ENCODE measurements around the gene DNAH1. TPM values are rescaled to one million over a fixed set of nuclear protein-coding genes. Genes with fewer than 3 reads are reported as not detected.
"Not testable (repeated sequence)": the region's sequence is repeated elsewhere in the genome, so short reads cannot be mapped to it uniquely, and the experiment has no call there.

Gene DNAH1
- total RNA-seq: 8.2 to 9.5 TPM (median 8.4 TPM) in 3 replicates

DNA sequence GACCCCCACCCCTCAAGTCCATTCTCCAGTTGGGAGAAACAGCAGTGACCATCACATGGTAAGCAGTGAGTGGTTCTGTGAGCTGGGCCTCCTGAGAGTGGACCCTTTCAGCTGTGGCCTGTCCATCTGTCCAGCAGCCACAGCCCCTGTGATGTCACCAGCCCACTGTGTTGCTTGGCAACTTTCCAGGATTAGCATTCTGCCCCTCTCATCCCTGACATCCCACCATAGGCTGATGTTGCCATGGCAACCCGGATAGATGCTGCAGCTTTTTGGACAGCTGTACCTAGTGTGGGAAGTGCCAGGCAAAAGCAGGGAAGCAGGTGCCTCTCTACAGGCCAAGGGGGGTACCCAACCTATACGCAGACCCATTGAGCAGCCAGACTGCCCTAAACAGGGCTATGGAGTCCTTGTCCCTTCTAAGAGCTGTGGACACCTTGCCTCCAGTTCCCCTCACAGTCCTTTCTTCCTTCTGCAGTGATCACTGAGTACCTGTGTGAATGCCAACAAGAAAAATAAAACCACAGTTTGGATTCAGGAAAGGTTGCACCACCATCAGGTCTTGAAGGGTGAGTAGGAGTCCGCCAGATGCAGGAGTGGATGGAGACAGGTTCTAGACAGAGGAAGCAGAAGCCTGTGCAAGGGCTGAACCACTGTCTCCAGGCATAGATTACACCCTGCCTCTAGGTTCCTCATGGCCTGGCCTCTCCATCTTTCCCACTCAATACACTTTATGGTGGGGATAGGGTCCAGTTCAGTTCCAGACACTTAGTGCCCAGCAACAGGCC, at the start of gene DNAH1:
Gene DNAH1 (plus strand): TSS at position 343 of the 788 bp plus-strand sequence. CDS start 6,124 bp downstream, outside the sequence.
- H3K4me3 Mint-ChIP-seq: peak within 1 kb of the TSS; percentile 69

GRCh38 chr3:52268036-52268435, 48.1 kb upstream of the DNAH1 start:
- peak overlapping the region; percentile 30 for H3K27ac Mint-ChIP-seq
- no peak for DNase-seq (ENCODE audit: low spot score in 2 of 2, unreplicated experiment in 2 of 2)
- peaks cover 42% of the 10 kb centered on the region for H3K36me3 Mint-ChIP-seq
- H3K4me1 Mint-ChIP-seq: peaks cover 26% of the 10 kb centered on the region
- H3K9me3 Mint-ChIP-seq: no peaks in the 10 kb centered on the region
- H3K27me3 Mint-ChIP-seq (ENCODE audit: low read depth): no peaks in the 10 kb centered on the region
- H3K4me3 Mint-ChIP-seq: no peak overlapping the region
- TF ChIP-seq, protein P1, sequence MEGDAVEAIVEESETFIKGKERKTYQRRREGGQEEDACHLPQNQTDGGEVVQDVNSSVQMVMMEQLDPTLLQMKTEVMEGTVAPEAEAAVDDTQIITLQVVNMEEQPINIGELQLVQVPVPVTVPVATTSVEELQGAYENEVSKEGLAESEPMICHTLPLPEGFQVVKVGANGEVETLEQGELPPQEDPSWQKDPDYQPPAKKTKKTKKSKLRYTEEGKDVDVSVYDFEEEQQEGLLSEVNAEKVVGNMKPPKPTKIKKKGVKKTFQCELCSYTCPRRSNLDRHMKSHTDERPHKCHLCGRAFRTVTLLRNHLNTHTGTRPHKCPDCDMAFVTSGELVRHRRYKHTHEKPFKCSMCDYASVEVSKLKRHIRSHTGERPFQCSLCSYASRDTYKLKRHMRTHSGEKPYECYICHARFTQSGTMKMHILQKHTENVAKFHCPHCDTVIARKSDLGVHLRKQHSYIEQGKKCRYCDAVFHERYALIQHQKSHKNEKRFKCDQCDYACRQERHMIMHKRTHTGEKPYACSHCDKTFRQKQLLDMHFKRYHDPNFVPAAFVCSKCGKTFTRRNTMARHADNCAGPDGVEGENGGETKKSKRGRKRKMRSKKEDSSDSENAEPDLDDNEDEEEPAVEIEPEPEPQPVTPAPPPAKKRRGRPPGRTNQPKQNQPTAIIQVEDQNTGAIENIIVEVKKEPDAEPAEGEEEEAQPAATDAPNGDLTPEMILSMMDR (IDR thresholded peaks at IDR 0.05; ENCODE audit: unreplicated experiment): no peak

More for the DNA sequence above, at the start of gene DNAH1:
- H3K36me3 Mint-ChIP-seq: no peaks in the 10 kb centered on the region
- H3K27ac Mint-ChIP-seq: no peak within 1 kb of the TSS
- TF ChIP-seq, protein P1 (IDR thresholded peaks at IDR 0.05; ENCODE audit: unreplicated experiment): no peak
- DNase-seq (ENCODE audit: low spot score in 2 of 2, unreplicated experiment in 2 of 2): no peak
- H3K4me1 Mint-ChIP-seq: peaks cover 18% of the 10 kb centered on the region
- no peaks in the 10 kb centered on the region for H3K9me3 Mint-ChIP-seq
- no peaks in the 10 kb centered on the region for H3K27me3 Mint-ChIP-seq (ENCODE audit: low read depth)

- Mint-ChIP-seq H3K4me3 (no peak overlapping the region), H3K27ac (no peak overlapping the region), H3K36me3 (peaks cover 40% of the 10 kb centered on the region), H3K27me3 (ENCODE audit: low read depth) (no peaks in the 10 kb centered on the region), H3K4me1 (peaks cover 26% of the 10 kb centered on the region), H3K9me3 (no peaks in the 10 kb centered on the region)
- TF ChIP-seq, protein P1 (IDR thresholded peaks at IDR 0.05; ENCODE audit: unreplicated experiment): no peak
- DNase-seq (ENCODE audit: low spot score in 2 of 2, unreplicated experiment in 2 of 2): no peak
Measured at GRCh38 chr3:52269776-52270175, 46.3 kb upstream of the DNAH1 start.

DNA sequence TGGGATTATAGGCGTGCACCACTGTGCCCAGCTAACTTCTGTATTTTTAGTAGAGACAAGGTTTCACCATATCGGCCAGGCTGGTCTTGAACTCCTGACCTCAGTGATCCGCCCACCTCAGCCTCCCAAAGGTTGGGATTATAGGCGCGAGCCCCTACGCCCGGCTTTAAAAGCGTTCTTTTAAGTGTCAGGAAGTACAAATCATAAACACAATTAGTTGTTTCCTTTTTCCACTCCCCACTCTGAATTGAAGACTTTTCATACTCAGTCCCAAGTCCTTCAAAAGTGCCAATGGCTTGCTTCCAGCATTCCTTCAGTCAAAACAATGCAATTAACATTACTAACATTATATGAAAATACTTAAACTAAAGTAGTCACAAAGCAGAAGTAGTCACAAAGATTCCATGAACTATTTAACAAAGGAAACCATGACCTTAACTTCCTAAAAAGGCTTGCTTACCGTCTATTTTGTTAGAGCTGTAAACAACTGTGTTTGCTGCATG, 45.8 kb upstream of the DNAH1 start:
- Mint-ChIP-seq H3K4me1 (peaks cover 29% of the 10 kb centered on the region), H3K27me3 (ENCODE audit: low read depth) (no peaks in the 10 kb centered on the region), H3K27ac (peak overlapping the region; percentile 51), H3K36me3 (peaks cover 41% of the 10 kb centered on the region), H3K9me3 (no peaks in the 10 kb centered on the region), H3K4me3 (no peak overlapping the region)
- TF ChIP-seq, protein P1 (IDR thresholded peaks at IDR 0.05; ENCODE audit: unreplicated experiment): no peak
- no peak for DNase-seq (ENCODE audit: low spot score in 2 of 2, unreplicated experiment in 2 of 2)

DNA sequence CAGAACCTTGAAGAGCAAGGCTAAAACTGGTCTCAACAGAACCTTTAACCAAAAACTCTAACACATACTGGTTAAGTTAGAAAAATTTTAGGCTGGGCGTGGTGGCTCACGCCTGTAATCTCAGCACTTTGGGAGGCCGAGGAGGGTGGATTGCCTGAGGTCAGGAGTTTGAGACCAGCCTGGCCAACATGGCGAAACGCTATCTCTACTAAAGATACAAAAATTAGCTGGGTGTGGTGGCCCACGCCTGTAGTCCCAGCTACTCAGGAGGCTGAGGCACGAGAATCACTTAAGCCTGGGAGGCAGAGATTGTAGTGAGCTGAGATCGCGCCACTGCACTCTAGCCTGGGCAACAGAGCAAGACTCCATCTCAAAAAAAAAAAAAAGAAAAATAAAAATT, 43.9 kb upstream of the DNAH1 start:
- not testable (repeated sequence) for DNase-seq (ENCODE audit: low spot score in 2 of 2, unreplicated experiment in 2 of 2); H3K4me3 Mint-ChIP-seq; H3K27ac Mint-ChIP-seq; H3K27me3 Mint-ChIP-seq (ENCODE audit: low read depth); H3K9me3 Mint-ChIP-seq
- Mint-ChIP-seq H3K4me1 (peaks cover 44% of the 10 kb centered on the region), H3K36me3 (peaks cover 30% of the 10 kb centered on the region)

DNA sequence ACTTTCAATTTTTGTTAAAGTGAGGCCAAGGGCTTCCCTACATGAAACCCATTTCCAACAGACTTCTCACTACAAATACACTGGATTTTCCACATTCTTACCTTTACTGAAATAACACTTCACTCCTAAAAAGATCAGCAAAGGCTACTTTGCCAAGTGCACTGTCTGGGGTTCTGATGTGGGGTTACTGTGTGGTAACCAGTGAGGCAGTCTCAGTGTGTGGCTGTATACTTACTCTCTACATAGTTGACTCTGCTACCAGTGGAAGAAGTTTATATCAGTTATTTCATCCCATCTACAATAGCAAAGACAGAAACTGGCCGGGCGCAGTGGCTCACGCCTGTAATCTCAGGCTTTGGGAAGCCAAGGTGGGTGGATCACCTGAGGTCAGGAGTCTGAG, 43.3 kb upstream of the DNAH1 start:
- no peak for DNase-seq (ENCODE audit: low spot score in 2 of 2, unreplicated experiment in 2 of 2)
- H3K36me3 Mint-ChIP-seq: peaks cover 25% of the 10 kb centered on the region
- TF ChIP-seq, protein P1 (IDR thresholded peaks at IDR 0.05; ENCODE audit: unreplicated experiment): no peak
- no peak overlapping the region for H3K4me3 Mint-ChIP-seq
- peak overlapping the region; percentile 18 for H3K27ac Mint-ChIP-seq
- no peaks in the 10 kb centered on the region for H3K27me3 Mint-ChIP-seq (ENCODE audit: low read depth)
- peaks cover 48% of the 10 kb centered on the region for H3K4me1 Mint-ChIP-seq
- H3K9me3 Mint-ChIP-seq: no peaks in the 10 kb centered on the region

GRCh38 chr3:52274781-52275180, 41.3 kb upstream of the DNAH1 start:
- peaks cover 18% of the 10 kb centered on the region for H3K36me3 Mint-ChIP-seq
- not testable (repeated sequence) for DNase-seq (ENCODE audit: low spot score in 2 of 2, unreplicated experiment in 2 of 2); H3K27ac Mint-ChIP-seq; H3K9me3 Mint-ChIP-seq; H3K27me3 Mint-ChIP-seq (ENCODE audit: low read depth)
- H3K4me1 Mint-ChIP-seq: peaks cover 59% of the 10 kb centered on the region
- peak overlapping the region; percentile 8 for H3K4me3 Mint-ChIP-seq

All from mesothelial cell of epicardium (in vitro differentiated cells).